CD4-positive, alpha-beta T cell treated with Interleukin-6 at 100 ng/mL for 8 hours (primary cell): Measurements from ENCODE around the gene TICAM2.

Experiments
- DNase-seq: peaks from one replicate; pipeline ENCODE4 v3.0.0-alpha.2; 2020; ENCODE audit warnings: mixed read lengths, low spot score

TICAM2 gene

GRCh38 chr5:115568668-115569067 is 33.6 kb downstream of the TICAM2 start:
- DNase-seq, result no peak

DNA sequence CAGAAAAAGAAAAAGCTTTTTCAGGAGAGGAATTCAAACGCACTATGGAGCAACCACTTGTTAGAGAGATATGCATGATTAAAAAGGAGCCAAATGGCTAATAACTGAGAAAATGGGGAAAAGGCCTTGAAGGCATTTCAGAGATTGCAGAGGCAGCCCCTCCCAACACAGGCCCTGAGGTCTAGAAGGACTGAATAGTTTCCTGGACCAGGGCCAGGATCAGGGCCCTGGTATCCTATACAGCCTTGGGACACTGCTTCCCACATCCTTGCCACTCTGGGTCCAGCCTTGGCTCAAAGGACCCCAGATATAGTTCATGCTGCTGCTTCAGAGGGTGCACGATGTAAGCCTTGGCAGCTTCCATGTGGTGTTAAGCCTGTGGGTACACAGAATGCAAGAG is 37.0 kb downstream of the TICAM2 start:
- no peak for DNase-seq

- no peak for DNase-seq
Observed at GRCh38 chr5:115561176-115561575, 41.1 kb downstream of the TICAM2 start.

DNA sequence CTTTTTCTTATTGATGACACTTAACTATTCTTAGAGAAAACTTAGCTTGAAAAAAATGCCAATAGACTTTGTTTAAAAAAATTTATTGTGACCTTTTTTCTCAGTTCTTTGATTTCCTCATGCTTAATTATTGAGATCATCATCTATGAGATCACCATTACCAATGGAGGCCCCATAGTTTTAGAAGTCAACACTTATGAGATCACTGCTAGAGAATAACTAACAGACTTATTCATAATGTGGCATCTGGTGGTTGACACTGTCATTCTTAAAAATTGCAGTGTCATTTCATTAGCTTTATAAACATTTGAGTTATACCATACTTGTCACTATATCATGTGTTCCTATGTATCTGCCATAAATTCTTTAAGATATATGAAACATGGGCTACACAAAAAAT is 42.8 kb downstream of the TICAM2 start:
- DNase-seq, result no peak

DNA sequence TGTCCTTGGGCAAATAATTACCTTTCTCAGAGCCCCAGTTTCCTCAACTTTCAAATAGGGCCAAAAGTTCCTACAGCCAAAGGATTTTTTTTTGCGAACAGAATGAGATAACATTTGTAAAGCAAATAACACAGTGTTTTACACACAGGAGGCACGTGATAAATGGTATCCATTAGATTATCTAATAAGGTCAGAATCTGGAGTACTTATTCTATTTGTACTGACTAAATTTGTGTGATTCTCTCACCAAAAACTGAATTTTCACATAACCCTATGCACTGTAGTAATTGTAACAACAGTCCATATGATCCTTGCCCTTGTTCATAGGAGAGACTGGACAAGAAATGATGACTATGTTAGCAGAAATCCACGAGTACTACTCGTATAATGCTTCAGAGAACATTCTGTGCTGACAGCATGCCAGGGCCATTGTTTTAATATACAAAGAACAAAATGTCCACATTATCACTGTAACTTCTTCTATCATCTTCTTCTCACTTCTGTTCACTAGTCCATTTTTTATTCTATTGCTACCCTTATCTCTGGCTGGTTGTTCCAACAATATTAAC is 43.8 kb downstream of the TICAM2 start:
- DNase-seq, result no peak

DNA sequence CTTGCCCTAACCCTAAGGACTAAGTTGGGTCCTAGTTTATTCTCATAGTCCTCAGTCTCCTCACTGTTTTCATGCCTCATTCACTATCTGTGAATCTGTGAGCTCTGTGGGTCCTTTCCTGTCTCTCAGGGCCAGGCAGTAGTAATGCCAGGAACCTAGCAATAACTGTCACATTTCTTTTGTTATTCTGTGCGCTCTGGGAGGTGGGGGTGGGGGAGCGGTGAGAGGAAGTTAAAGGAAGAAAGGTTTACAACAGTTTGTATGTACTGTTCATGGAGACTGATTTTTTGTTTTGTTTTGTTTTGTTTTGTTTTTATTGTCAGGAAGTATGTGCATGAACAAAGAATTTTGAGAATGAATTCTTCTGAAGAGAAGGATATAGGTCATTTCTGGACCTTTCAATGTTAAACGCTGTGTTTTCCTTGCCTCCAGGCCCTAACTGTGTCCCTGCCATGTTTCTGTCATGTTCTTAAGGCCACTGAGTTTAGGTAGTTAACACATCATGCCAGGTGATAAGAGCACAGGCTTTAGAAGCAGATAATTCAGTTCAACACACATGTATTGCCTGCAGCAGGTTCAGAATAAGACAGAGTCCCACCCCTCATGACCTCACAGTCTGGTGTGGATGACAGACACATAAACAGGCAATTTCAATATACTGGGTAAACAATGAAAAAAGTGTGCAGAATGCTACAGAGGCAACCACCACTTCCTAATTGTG is 44.5 kb downstream of the TICAM2 start:
- DNase-seq, result no peak

- DNase-seq, result no peak
Observed at GRCh38 chr5:115556276-115556675, 46.0 kb downstream of the TICAM2 start.

DNA sequence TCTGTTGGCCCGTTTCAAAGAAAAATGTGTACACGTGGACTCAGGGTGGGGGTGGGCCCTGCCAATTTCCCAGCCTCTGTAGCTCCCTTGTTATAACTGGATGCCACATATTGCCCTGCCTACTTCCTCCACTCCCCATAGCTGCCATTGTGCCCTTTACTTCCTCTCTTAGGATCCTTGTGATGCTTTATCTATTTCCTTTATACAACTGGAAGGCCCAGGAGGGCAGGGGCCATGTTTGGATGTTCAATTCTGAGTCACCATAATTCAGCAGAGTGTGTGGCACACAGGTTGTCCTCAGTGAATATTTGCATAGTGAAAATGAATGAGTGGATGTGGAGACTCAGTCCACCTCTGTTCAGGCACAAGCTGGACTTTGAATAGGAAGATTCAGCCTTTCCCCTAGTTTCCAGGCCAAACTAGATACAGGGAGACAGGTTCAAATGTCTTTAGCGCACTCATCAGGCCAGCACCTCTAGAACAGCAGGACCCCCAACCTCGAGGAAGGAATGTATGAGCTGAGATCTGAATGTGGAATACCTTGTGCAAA is 47.1 kb downstream of the TICAM2 start:
- DNase-seq, result no peak

DNA sequence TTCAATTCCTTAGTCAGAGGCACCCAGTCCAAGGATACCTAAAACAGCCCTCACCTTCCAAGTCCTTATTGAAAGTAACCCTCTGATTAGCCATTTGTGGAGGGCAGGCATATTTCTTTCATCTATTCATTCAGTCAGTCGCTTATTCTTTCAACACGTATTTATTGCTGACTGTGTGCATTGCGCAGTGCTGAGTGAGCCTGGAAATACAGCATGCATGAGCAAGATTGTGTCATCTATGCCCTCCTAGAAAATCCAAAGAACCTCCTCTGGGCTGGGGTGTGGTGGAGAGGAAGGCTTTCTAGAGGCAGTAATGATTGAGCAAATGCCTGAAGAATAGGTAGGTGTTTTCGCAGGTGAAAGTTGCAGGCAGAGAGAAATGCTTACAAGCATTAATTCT is 49.2 kb downstream of the TICAM2 start:
- no peak for DNase-seq

GRCh38 chr5:115551415-115551814 is 50.9 kb downstream of the TICAM2 start:
- no peak for DNase-seq

DNA sequence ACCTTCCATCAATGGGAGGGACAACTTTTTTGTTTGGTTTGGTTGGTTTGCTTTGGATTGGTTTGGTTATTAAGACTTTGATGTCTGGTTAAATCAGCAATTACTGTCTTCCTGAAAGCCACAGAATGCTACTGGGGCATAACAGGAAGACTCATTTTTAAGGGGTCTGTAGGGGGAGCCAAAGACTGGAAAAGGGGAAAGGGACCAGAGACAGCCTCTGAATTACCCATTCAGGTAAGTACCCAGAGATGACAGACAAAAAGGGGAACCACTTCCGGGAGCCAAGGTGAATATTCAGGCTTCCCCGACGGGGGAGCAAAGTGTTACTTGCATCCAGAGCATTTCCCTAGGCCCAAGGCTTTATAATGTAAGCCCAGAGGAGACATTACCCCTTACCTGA is 53.1 kb downstream of the TICAM2 start:
- no peak for DNase-seq

DNA sequence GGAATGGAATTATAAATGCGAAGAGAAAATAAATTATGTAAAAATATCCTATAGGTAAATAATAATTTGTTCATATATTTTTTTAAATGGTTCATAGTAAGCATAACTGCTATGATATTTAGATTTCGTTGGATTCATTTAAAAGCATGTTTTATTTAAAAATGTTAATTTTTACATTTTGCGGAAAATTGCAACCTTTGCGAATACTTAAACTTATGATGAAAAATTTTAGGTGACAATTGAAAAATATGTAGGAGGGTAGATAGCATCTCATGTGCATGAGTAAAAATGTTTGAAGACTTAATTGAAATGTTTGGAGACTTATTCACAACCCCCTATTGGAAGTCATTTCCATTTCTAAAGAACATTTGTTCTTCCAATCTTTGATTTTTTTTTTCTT is 53.6 kb downstream of the TICAM2 start:
- no peak for DNase-seq

DNA sequence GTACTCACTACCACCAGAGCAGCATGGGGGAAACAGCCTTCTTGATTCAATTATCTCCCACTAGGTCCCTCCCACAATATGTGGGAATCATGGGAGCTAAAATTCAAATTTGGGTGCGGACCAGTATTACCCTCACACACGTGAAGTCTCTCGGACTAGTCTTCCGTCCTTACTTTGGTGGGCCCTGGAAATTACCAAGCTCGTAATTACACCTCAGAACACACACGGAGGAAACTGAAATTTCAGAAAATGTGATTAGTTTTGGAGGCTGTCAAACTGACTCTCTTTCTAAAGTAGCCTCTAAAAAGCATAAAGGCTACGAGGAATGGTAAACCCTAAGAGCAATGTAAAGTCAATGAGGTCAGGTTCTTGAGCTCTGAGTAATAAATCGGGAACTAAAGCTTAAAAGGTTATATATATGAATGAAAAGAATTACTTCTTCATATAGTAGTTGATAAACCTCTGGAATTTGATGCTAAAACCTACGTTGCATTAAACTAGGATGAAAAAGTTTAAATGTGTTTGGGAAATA is 56.9 kb downstream of the TICAM2 start:
- no peak for DNase-seq

- DNase-seq, result peak; percentile 98
Observed at GRCh38 chr5:115544436-115545350, 57.6 kb downstream of the TICAM2 start, which contains the start of gene FEM1C. TSS of gene FEM1C (minus strand) at chr5:115544775. CDS start at chr5:115543493, 1,282 bp downstream.

DNA sequence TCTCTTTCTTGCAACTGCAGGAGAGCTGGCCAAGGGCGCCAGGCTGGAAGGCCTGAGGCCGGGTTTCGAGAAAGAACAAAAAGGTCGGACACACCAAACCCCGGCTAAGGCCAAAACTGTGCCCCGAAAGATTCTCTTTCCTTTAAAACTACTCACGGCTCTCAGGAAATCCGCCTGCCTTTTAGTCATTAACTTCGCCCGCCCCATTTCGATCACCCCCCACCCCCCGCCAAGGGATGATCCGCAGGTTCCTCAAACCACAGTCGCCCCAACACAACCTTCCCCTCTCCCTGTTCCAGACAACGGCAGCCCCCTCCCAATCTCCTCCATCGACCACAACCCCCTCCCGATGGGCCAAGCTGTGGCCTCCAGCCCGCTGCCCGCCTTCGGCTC is 58.2 kb downstream of the TICAM2 start:
- peak; percentile 42 for DNase-seq

DNA sequence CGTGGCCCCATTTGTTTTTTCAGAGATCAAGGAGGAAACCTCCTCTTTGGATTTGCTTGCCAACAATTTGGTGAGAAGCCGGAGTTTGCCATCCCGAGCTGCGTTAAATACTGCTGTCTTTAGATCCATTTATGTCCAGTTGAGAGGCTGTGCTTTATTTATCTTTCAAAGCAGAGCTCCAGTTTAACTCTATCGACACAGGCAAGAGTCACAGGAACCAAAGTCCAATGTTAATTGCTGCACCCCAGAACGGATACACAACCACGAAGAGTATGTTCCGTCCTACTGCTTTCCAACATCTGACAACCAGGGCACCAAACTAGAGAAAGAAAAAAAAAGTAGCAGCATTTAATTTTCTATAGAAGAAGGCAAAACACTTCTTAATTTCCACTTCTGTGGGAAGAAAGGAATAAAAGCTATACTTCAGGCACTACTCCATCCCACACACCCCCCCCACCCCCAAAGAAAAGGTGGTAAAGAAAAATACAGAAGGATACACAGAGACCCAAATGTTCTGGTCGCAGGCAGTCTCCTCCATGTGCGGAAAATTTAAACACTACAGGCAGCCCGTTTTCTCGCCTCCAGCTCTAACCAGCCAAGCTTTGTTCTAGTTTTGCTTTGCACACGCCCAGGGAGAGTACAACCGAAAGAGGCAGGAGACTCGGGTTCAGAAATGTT is 58.8 kb downstream of the TICAM2 start:
- DNase-seq, result no peak

DNA sequence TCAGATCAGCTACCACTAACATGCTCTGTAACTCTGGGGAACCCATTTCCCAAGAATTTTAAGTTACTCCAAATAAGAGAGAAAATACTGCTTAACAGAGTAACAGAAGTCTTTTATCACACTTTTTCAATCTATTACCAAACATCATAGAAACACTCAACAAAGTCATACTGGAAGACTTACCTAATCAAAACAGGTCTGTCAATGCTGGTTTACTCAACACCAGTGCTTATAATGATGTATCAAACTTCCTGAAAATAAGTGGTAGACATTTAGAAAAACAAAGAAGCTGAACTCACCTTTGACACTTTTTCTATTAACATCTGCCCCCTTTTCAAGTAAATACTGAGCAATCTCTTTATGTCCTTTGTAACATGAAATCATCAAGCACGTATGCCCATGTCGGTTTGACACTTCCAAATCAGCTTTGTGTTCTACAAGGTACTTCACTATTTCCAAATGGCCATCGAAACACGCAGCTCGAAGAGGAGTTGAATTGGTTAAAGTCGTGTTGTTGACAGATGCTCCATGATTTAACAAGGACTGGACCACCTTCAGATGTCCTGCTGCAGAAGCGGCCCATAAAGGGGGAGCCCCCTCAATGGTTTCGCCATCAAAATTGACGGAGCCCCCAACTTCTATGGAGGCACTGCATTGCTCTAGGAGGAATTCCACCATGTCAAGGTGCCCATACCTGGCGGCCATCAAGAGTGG is 59.5 kb downstream of the TICAM2 start:
- DNase-seq, result no peak

DNA sequence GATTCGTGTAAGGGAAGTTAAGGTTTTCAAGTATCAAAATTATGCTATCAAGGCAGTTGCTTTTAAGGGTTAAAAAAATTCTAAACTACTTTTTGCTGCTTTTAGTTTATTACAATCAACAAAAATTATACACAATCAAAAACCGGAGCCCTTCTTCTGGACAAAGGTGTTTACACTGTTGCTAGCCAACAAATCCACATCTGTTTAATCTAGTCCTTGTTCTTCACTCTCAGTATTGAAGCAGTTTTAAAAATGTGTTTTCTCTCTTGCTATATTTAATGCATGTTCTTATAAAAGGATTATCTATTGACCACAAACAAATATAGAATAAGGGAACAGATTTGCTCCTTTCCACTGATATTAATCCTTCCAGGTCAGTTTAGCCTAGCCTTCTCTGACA is 60.2 kb downstream of the TICAM2 start:
- DNase-seq, result no peak

DNA sequence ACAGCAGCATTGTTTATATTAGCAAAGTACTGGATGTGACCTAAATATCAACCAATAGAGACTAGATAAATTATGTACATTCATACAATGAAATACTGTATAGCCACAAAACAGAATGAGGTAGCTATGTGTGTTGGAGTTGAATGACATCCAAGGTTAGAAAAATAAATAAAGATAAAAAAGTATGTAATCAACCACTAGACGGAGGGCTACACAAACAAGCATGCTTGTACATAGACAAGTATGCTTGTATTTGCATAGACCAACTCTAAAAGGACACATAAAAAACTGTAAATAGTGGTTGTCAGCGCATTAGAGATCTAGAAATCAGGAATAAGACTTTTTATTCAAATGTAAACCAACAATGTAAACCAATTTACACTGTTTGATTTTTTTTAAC is 60.7 kb downstream of the TICAM2 start:
- DNase-seq, result no peak

- DNase-seq, result no peak
Observed at GRCh38 chr5:115535479-115536035, 66.7 kb downstream of the TICAM2 start.

DNA sequence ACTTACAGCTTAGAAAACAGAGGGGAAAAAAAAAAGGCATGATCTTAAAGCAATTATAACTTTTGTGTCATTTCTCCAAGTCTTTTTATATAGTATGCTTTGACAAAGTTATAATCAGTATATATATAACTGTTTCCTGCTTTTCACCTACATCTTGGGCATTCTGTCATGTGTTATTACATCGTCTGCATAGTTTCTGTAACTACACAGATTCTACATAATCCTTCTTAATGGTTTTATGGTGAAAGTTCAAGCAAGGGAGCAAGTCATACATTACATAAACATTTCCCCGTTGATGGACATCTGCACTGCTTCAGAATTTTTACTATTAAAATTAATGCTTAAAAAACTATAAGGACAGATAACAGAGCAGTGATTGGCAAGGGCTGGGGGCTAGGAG is 69.8 kb downstream of the TICAM2 start:
- no peak for DNase-seq
